ENCODE measurements around the gene RRAGC. TPM values are rescaled to one million over a fixed set of nuclear protein-coding genes. Genes with fewer than 3 reads are reported as not detected.

RRAGC gene
- polyA plus RNA-seq, 2 donors, result 7.7 to 18.4 TPM

GRCh38 chr1:38790422-38791163, 69.0 kb downstream of the RRAGC start:
- Histone ChIP-seq H3K27ac (ENCODE audit: low read depth in 2 of 2, low read length in 1 of 2) (no peak overlapping the region), H3K36me3 (ENCODE audit: control insufficient read depth in 2 of 2, insufficient read depth in 2 of 2, low read length in 1 of 2) (no peaks in the 10 kb centered on the region), H3K4me1 (ENCODE audit: control insufficient read depth in 2 of 2, insufficient read depth in 2 of 2, low read length in 1 of 2) (no peaks in the 10 kb centered on the region), H3K27me3 (ENCODE audit: control insufficient read depth in 1 of 2, insufficient read depth in 2 of 2, low read length in 2 of 2) (no peaks in the 10 kb centered on the region), H3K9me3 (ENCODE audit: control insufficient read depth in 2 of 2, insufficient read depth in 1 of 2, low read depth in 1 of 2, low read length in 1 of 2) (peaks cover 0 to 9% of the 10 kb centered on the region in 2 donors), H3K4me3 (ENCODE audit: low read depth in 1 of 2, low read length in 2 of 2) (no peak overlapping the region)
- 85 to 88% methylated on average over 6 of the region's 6 CpGs for WGBS, 2 donors

- H3K9me3 ChIP-seq (ENCODE audit: control insufficient read depth in 2 of 2, insufficient read depth in 1 of 2, low read depth in 1 of 2, low read length in 1 of 2), result peaks cover 0 to 9% of the 10 kb centered on the region in 2 donors
- no peaks in the 10 kb centered on the region for H3K27me3 ChIP-seq (ENCODE audit: control insufficient read depth in 1 of 2, insufficient read depth in 2 of 2, low read length in 2 of 2)
- H3K27ac ChIP-seq (ENCODE audit: low read depth in 2 of 2, low read length in 1 of 2), result no peak overlapping the region
- no peaks in the 10 kb centered on the region for H3K36me3 ChIP-seq (ENCODE audit: control insufficient read depth in 2 of 2, insufficient read depth in 2 of 2, low read length in 1 of 2)
- H3K4me3 ChIP-seq (ENCODE audit: low read depth in 1 of 2, low read length in 2 of 2), result no peak overlapping the region
- no peaks in the 10 kb centered on the region for H3K4me1 ChIP-seq (ENCODE audit: control insufficient read depth in 2 of 2, insufficient read depth in 2 of 2, low read length in 1 of 2)
- WGBS, 2 donors, result 39 to 51% methylated on average over 5 of the region's 5 CpGs
Observed at GRCh38 chr1:38789498-38790169, 69.9 kb downstream of the RRAGC start.

- H3K4me3 ChIP-seq (ENCODE audit: low read depth in 1 of 2, low read length in 2 of 2), result no peak overlapping the region
- WGBS, 2 donors, result 58 to 65% methylated on average over 15 of the region's 15 CpGs
- H3K27me3 ChIP-seq (ENCODE audit: control insufficient read depth in 1 of 2, insufficient read depth in 2 of 2, low read length in 2 of 2), result peaks cover 0 to 2% of the 10 kb centered on the region in 2 donors
Observed at GRCh38 chr1:38788341-38789336, 70.9 kb downstream of the RRAGC start.

More at GRCh38 chr1:38788341-38789336, 70.9 kb downstream of the RRAGC start:
- peaks cover 0 to 2% of the 10 kb centered on the region in 2 donors for H3K4me1 ChIP-seq (ENCODE audit: control insufficient read depth in 2 of 2, insufficient read depth in 2 of 2, low read length in 1 of 2)
- peaks cover 0 to 9% of the 10 kb centered on the region in 2 donors for H3K9me3 ChIP-seq (ENCODE audit: control insufficient read depth in 2 of 2, insufficient read depth in 1 of 2, low read depth in 1 of 2, low read length in 1 of 2)
- H3K36me3 ChIP-seq (ENCODE audit: control insufficient read depth in 2 of 2, insufficient read depth in 2 of 2, low read length in 1 of 2), result no peaks in the 10 kb centered on the region
- H3K27ac ChIP-seq (ENCODE audit: low read depth in 2 of 2, low read length in 1 of 2), result no peak overlapping the region

Other genes starting within 250 kb of the RRAGC start
- gene MYCBP, start 13.6 kb upstream of the RRAGC start, polyA plus RNA-seq, result 10 to 100 TPM; 13.0 to 19.1 TPM
- gene GJA9, start 21.8 kb upstream of the RRAGC start, polyA plus RNA-seq, result under 1 TPM; 0.32 to 0.86 TPM
- gene RHBDL2, start 82.1 kb upstream of the RRAGC start, polyA plus RNA-seq, result 10 to 100 TPM; 24.3 to 25.1 TPM
- 10 to 100 TPM; 11.7 to 18.2 TPM for gene AKIRIN1, start 131.5 kb upstream of the RRAGC start, polyA plus RNA-seq
- gene NDUFS5, start 166.6 kb upstream of the RRAGC start, polyA plus RNA-seq, result 100 to 1,000 TPM; 545 to 814 TPM

Data from esophagus (tissue), 2 donors.